Loucy (cell line): ENCODE data around the gene ZNF699.
"Not testable (repeated sequence)": the region's sequence is repeated elsewhere in the genome, so short reads cannot be mapped to it uniquely, and the experiment has no call there.

Experiments
- CTCF ChIP-seq: fragments of 200-600 bp; sonication (generic); conservative IDR thresholded peaks from 2 replicates; pipeline ENCODE4 v1.5.1; 2014; ENCODE audit warnings: mild to moderate bottlenecking, antibody characterized with exemption, low read length
- EZH2phosphoT487 ChIP-seq: fragments of 200-600 bp; IDR thresholded peaks from 2 replicates; pipeline ENCODE4 v1.6.1; 2018; ENCODE audit warnings: antibody characterized with exemption, mild to moderate bottlenecking, moderate library complexity, borderline replicate concordance

- not testable (repeated sequence) for TF ChIP-seq CTCF, EZH2phosphoT487
Measured at GRCh38 chr19:9283485-9283884, 26.2 kb downstream of the ZNF699 start.
